Suprapubic skin (tissue), 4 donors: ENCODE measurements around the gene CWF19L1. TPM values are rescaled to one million over a fixed set of nuclear protein-coding genes. Genes with fewer than 3 reads are reported as not detected.

Source experiments
- DNase-seq, 2 donors: peaks; one replicate each; pipeline ENCODE4 v3.0.0-alpha.2; 2019; ENCODE audit warnings: low spot score in 2 of 2
- H3K27ac ChIP-seq: fragments of 200-600 bp; sonication (generic); one replicate; pipeline ENCODE4 v1.5.1; 2019
- H3K27me3 ChIP-seq: fragments of 200-600 bp; sonication (generic); one replicate; pipeline ENCODE4 v1.5.1; 2019
- H3K36me3 ChIP-seq: fragments of 200-600 bp; sonication (generic); one replicate; pipeline ENCODE4 v1.5.1; 2019
- H3K4me1 ChIP-seq: fragments of 200-600 bp; sonication (generic); one replicate; pipeline ENCODE4 v1.5.1; 2019
- H3K4me3 ChIP-seq: fragments of 200-600 bp; sonication (generic); one replicate; pipeline ENCODE4 v1.5.1; 2019; ENCODE audit warnings: mild to moderate bottlenecking
- H3K9me3 ChIP-seq: fragments of 200-600 bp; sonication (generic); one replicate; pipeline ENCODE4 v1.5.1; 2019
- EP300 ChIP-seq: sonication (generic); formaldehyde crosslinking; IDR thresholded peaks from one replicate; pipeline ENCODE4 v1.6.1; 2017; ENCODE audit warnings: antibody characterized with exemption
- POLR2A ChIP-seq, 2 donors: fragments of 450-650 bp; IDR thresholded peaks; one replicate each; pipeline ENCODE4 v1.6.1; 2017; ENCODE audit warnings: antibody characterized with exemption in 2 of 2, mild to moderate bottlenecking in 2 of 2, moderate library complexity in 2 of 2
- POLR2AphosphoS5 ChIP-seq, 3 donors: sonication (generic); formaldehyde crosslinking; IDR thresholded peaks; one replicate each; pipeline ENCODE4 v1.6.1; 2017; ENCODE audit warnings: antibody characterized with exemption in 3 of 3
- WGBS: methylation state at CpG from one replicate; pipeline ENCODE4 v1.1.5; 2018; 5-methylcytosine and 5-hydroxymethylcytosine counted together
- total RNA-seq, 4 donors: library from RNA; depleted of rRNA; stranded (reverse); fragments of >200 nt; gene quantifications; one replicate each; pipeline ENCODE4 v1.1.0, GENCODE V29; 2016
- TF ChIP-seq, protein P1 (sequence below), 2 donors: fragments of 200-600 bp in 1 of 2; fragments of 450-650 bp in 1 of 2; sonication (generic) in 1 of 2; IDR thresholded peaks; one replicate each; pipeline ENCODE4 v1.5.1; 2016 to 2019; ENCODE audit warnings: antibody characterized with exemption in 2 of 2, mild to moderate bottlenecking in 1 of 2, moderate library complexity in 1 of 2

The CWF19L1 gene
- total RNA-seq = 10 to 100 TPM; 14.3 to 27.9 (median 22.6) TPM

- Histone ChIP-seq H3K4me3 (peak within 1 kb of the TSS; percentile 92), H3K27me3 (no peaks in the 10 kb centered on the region), H3K36me3 (no peaks in the 10 kb centered on the region), H3K4me1 (peaks cover 24% of the 10 kb centered on the region), H3K9me3 (no peaks in the 10 kb centered on the region), H3K27ac (peak within 1 kb of the TSS; percentile 86)
- peak in 2 of 3 donors; percentile 66 to 97 for TF ChIP-seq POLR2AphosphoS5 (IDR thresholded peaks at IDR 0.05)
- TF ChIP-seq, protein P1, sequence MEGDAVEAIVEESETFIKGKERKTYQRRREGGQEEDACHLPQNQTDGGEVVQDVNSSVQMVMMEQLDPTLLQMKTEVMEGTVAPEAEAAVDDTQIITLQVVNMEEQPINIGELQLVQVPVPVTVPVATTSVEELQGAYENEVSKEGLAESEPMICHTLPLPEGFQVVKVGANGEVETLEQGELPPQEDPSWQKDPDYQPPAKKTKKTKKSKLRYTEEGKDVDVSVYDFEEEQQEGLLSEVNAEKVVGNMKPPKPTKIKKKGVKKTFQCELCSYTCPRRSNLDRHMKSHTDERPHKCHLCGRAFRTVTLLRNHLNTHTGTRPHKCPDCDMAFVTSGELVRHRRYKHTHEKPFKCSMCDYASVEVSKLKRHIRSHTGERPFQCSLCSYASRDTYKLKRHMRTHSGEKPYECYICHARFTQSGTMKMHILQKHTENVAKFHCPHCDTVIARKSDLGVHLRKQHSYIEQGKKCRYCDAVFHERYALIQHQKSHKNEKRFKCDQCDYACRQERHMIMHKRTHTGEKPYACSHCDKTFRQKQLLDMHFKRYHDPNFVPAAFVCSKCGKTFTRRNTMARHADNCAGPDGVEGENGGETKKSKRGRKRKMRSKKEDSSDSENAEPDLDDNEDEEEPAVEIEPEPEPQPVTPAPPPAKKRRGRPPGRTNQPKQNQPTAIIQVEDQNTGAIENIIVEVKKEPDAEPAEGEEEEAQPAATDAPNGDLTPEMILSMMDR (IDR thresholded peaks at IDR 0.05) = no peak
- TF ChIP-seq POLR2A (IDR thresholded peaks at IDR 0.05) = peak in 1 of 2 donors; percentile 28
- DNase-seq = peak; percentile 90 to 92
- WGBS = 3% methylated on average over 45 of the region's 49 CpGs
These were observed at the start of gene CWF19L1 for GRCh38 chr10:100267239-100268104. TSS of gene CWF19L1 (minus strand) at chr10:100267638. CDS start at chr10:100267593, 45 bp downstream.

GRCh38 chr10:100315615-100316014 lies 48.2 kb upstream of the CWF19L1 start:
- Histone ChIP-seq H3K4me1 (no peaks in the 10 kb centered on the region), H3K27ac (no peak overlapping the region), H3K9me3 (no peaks in the 10 kb centered on the region), H3K27me3 (peaks cover 40% of the 10 kb centered on the region), H3K4me3 (no peak overlapping the region), H3K36me3 (no peaks in the 10 kb centered on the region)
- TF ChIP-seq EP300 (no peak), POLR2A (IDR thresholded peaks at IDR 0.05) (no peak), POLR2AphosphoS5 (IDR thresholded peaks at IDR 0.05) (no peak)
- no peak for DNase-seq
- 72% methylated on average over 4 of the region's 4 CpGs for WGBS

DNA sequence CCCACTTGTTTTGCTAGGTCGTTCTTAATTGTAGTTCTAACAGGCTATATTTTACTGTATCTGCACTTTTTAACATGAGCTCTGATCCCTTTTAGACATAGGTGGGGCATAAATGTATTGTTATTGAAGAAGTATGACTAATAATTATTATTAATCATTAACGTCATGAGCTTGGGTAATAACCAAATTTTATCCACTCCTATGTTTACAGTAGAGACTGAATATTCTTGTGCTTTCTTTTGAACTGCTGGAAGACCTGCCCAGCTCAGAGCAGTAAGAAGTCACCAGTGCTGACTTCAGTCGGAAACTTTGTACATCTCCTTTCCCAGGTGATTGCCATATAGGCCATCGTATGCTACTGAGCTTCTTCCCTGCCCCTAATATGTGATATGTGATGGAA lies 43.9 kb upstream of the CWF19L1 start:
- Histone ChIP-seq H3K36me3 (no peaks in the 10 kb centered on the region), H3K4me3 (no peak overlapping the region), H3K27me3 (peaks cover 37% of the 10 kb centered on the region), H3K27ac (no peak overlapping the region), H3K9me3 (no peaks in the 10 kb centered on the region), H3K4me1 (no peaks in the 10 kb centered on the region)
- DNase-seq = no peak
- WGBS = 77% methylated on average over 4 of the region's 4 CpGs
- no peak for TF ChIP-seq POLR2A (IDR thresholded peaks at IDR 0.05)
- no peak for TF ChIP-seq POLR2AphosphoS5 (IDR thresholded peaks at IDR 0.05)
- TF ChIP-seq, protein P1 (IDR thresholded peaks at IDR 0.05) = no peak
- TF ChIP-seq EP300 = no peak

DNA sequence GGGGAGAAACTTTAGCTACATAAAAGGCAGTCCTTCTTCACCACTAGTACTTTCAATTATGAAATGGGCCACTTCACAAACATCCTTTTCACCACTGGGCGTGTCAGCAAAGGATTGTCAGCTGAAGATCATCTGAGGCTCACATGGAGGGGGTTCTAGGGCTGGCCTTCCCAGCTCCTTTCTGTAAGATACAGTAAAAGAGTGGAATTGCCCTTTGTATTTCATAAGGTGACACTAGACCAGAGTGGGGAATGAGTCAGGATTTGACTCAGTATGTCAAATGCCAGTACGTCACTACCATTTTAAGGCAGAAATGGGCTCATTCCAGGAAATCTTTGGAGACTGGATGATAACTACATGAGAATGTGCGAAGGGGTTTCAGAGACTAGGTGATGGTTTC lies 40.2 kb upstream of the CWF19L1 start:
- H3K36me3 ChIP-seq = no peaks in the 10 kb centered on the region
- H3K4me1 ChIP-seq = no peaks in the 10 kb centered on the region
- TF ChIP-seq POLR2AphosphoS5 (IDR thresholded peaks at IDR 0.05) = no peak
- H3K27ac ChIP-seq = no peak overlapping the region
- no peaks in the 10 kb centered on the region for H3K9me3 ChIP-seq
- 80% methylated on average over 3 of the region's 3 CpGs for WGBS
- H3K27me3 ChIP-seq = peaks cover 41% of the 10 kb centered on the region
- no peak overlapping the region for H3K4me3 ChIP-seq
- no peak for DNase-seq

DNA sequence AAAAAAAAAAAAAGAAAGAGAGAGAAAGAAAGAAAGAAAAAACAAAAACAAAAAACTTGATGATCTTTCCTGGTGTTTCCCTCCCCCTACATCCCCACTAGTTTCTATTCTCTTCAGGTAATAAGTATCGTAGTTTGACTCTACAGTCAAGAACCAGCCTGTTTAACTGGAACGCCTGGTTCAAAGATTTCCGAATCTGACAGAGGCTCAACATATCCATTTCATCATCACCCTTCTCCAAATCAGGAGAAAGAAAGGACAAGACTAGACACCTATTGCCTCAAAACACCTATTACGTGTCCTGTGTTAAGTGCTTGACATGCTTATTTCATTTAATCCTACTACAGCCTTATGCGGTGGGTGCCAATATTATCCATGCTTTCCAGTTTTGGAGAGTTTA lies 39.4 kb upstream of the CWF19L1 start:
- H3K9me3 ChIP-seq = no peaks in the 10 kb centered on the region
- TF ChIP-seq POLR2A (IDR thresholded peaks at IDR 0.05) (no peak), POLR2AphosphoS5 (IDR thresholded peaks at IDR 0.05) (no peak), EP300 (no peak)
- no peaks in the 10 kb centered on the region for H3K4me1 ChIP-seq
- no peak for DNase-seq
- H3K27ac ChIP-seq = no peak overlapping the region
- no peak overlapping the region for H3K4me3 ChIP-seq
- peaks cover 45% of the 10 kb centered on the region for H3K27me3 ChIP-seq
- WGBS = 73% methylated on average over 5 of the region's 5 CpGs
- H3K36me3 ChIP-seq = no peaks in the 10 kb centered on the region

DNA sequence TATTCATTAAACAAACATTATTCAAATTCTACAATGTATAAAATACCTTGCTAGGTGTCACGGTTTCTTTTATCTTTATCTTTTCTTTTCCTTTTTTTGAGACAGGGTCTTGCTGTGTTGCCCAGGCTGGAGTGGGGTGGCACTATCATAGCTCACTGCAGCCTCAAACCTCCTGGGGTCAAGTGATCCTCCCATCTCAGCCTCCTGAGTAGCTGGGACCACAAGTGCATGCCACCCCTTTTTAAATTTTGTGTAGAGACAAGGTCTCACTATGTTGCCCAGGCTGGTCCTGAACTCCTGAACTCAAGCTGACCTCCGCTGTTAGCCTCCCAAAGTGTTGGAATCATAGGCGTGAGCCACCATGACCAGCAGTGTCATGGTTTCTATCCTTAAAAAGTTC lies 37.0 kb upstream of the CWF19L1 start:
- no peak for DNase-seq
- no peaks in the 10 kb centered on the region for H3K36me3 ChIP-seq
- H3K9me3 ChIP-seq = no peaks in the 10 kb centered on the region
- no peak overlapping the region for H3K27ac ChIP-seq
- WGBS = 85% methylated on average over 3 of the region's 3 CpGs
- no peak overlapping the region for H3K4me3 ChIP-seq
- TF ChIP-seq, protein P1 (IDR thresholded peaks at IDR 0.05) = no peak
- TF ChIP-seq POLR2A (IDR thresholded peaks at IDR 0.05) (no peak), EP300 (no peak), POLR2AphosphoS5 (IDR thresholded peaks at IDR 0.05) (no peak)
- no peaks in the 10 kb centered on the region for H3K4me1 ChIP-seq
- H3K27me3 ChIP-seq = peaks cover 37% of the 10 kb centered on the region
